ENCODE data around the gene NAPEPLD.
A peak's percentile ranks its signal among the peaks of the same experiment; 100 is the strongest.
"Not testable (repeated sequence)": the region's sequence is repeated elsewhere in the genome, so short reads cannot be mapped to it uniquely, and the experiment has no call there.

The NAPEPLD gene

GRCh38 chr7:103078226-103078625 is 70.7 kb downstream of the NAPEPLD start:
- not testable (repeated sequence) for H3K4me3 ChIP-seq (ENCODE audit: low read length in 2 of 2); H3K4me1 ChIP-seq (ENCODE audit: control insufficient read depth in 2 of 2, insufficient read depth in 1 of 2, low read depth in 1 of 2, low read length in 2 of 2); H2BK120ac ChIP-seq (ENCODE audit: low read depth, low read length); H3K27ac ChIP-seq (replicated peaks; ENCODE audit: low read length); H3K27me3 ChIP-seq (ENCODE audit: control insufficient read depth in 3 of 3, insufficient read depth in 3 of 3, low read depth in 1 of 3, low read length in 3 of 3); H2BK12ac ChIP-seq (ENCODE audit: low read length); H3K14ac ChIP-seq (ENCODE audit: low read length); H3K18ac ChIP-seq (ENCODE audit: low read length); H3K9ac ChIP-seq (ENCODE audit: low read depth, low read length, poor library complexity); H4K91ac ChIP-seq (ENCODE audit: low read depth, low read length, poor library complexity); H3K79me1 ChIP-seq (ENCODE audit: low read depth, low read length); H2AK5ac ChIP-seq (ENCODE audit: low read depth, low read length); H4K8ac ChIP-seq (ENCODE audit: low read depth, low read length); H2BK5ac ChIP-seq (ENCODE audit: low read length); H2BK15ac ChIP-seq (ENCODE audit: low read length); H3K23ac ChIP-seq (ENCODE audit: low read depth, low read length, poor library complexity); H3K9me3 ChIP-seq (replicated peaks in 1 of 2; ENCODE audit: control insufficient read depth in 2 of 2, insufficient read depth in 1 of 2, low read depth in 1 of 2, low read length in 2 of 2); H3K4me2 ChIP-seq (ENCODE audit: insufficient read depth, low read length, poor library complexity, severe bottlenecking); DNase-seq (ENCODE audit: low spot score); H3K4ac ChIP-seq (ENCODE audit: low read length); H2AFZ ChIP-seq (ENCODE audit: low read length)
- WGBS, 2 donors (ENCODE audit: extremely low coverage in 2 of 2, insufficient read length in 2 of 2, insufficient replicate concordance in 1 of 2) = no CpG with 5 or more reads among the region's 6 CpGs
- H3K36me3 ChIP-seq (replicated peaks in 1 of 2; ENCODE audit: control insufficient read depth in 2 of 2, insufficient read depth in 2 of 2, low read length in 2 of 2) = peaks cover 3 to 43% of the 10 kb centered on the region in 2 donors

GRCh38 chr7:103077318-103077717 is 71.6 kb downstream of the NAPEPLD start:
- Histone ChIP-seq H3K4me2 (ENCODE audit: insufficient read depth, low read length, poor library complexity, severe bottlenecking) (no peak overlapping the region), H2BK5ac (ENCODE audit: low read length) (no peak overlapping the region), H2BK15ac (ENCODE audit: low read length) (no peak overlapping the region), H2BK12ac (ENCODE audit: low read length) (no peak overlapping the region), H3K9me3 (replicated peaks in 1 of 2; ENCODE audit: control insufficient read depth in 2 of 2, insufficient read depth in 1 of 2, low read depth in 1 of 2, low read length in 2 of 2) (no peaks in the 10 kb centered on the region), H3K14ac (ENCODE audit: low read length) (no peak overlapping the region), H2BK120ac (ENCODE audit: low read depth, low read length) (no peak overlapping the region), H3K36me3 (replicated peaks in 1 of 2; ENCODE audit: control insufficient read depth in 2 of 2, insufficient read depth in 2 of 2, low read length in 2 of 2) (peaks cover 3 to 34% of the 10 kb centered on the region in 2 donors), H2AFZ (ENCODE audit: low read length) (no peak overlapping the region), H3K18ac (ENCODE audit: low read length) (no peak overlapping the region), H2AK5ac (ENCODE audit: low read depth, low read length) (no peak overlapping the region), H3K4me1 (ENCODE audit: control insufficient read depth in 2 of 2, insufficient read depth in 1 of 2, low read depth in 1 of 2, low read length in 2 of 2) (no peaks in the 10 kb centered on the region), H4K8ac (ENCODE audit: low read depth, low read length) (no peak overlapping the region), H3K27ac (replicated peaks; ENCODE audit: low read length) (no peak overlapping the region), H3K27me3 (ENCODE audit: control insufficient read depth in 3 of 3, insufficient read depth in 3 of 3, low read depth in 1 of 3, low read length in 3 of 3) (no peaks in the 10 kb centered on the region), H4K91ac (ENCODE audit: low read depth, low read length, poor library complexity) (no peak overlapping the region), H3K23ac (ENCODE audit: low read depth, low read length, poor library complexity) (no peak overlapping the region), H3K9ac (ENCODE audit: low read depth, low read length, poor library complexity) (no peak overlapping the region), H3K79me1 (ENCODE audit: low read depth, low read length) (peaks cover 2% of the 10 kb centered on the region), H3K4ac (ENCODE audit: low read length) (no peak overlapping the region), H3K4me3 (ENCODE audit: low read length in 2 of 2) (no peak overlapping the region)
- no CpG with 5 or more reads among the region's 3 CpGs for WGBS, 2 donors (ENCODE audit: extremely low coverage in 2 of 2, insufficient read length in 2 of 2, insufficient replicate concordance in 1 of 2)
- no peak for DNase-seq (ENCODE audit: low spot score)

DNA sequence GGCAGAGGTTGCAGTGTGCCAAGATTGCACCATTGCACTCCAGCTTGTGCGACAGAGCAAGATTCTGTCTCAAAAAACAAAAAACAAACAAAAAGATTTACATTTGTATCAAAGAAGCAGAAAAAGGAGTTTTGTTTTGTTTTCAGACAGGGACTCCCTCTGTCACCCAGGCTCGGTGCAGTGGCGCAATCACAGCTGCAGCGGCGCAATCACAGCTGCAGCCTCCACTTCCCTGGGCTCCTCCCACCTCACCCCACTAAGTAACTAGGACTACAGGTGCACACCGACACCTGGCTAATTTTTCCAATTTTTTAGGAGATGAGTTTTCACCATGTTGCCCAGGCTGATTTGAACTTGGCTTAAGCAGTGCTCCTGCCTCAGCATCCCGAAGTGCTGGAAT is 72.1 kb downstream of the NAPEPLD start:
- Histone ChIP-seq H3K4me3 (ENCODE audit: low read length in 2 of 2) (no peak overlapping the region), H3K18ac (ENCODE audit: low read length) (no peak overlapping the region), H3K36me3 (replicated peaks in 1 of 2; ENCODE audit: control insufficient read depth in 2 of 2, insufficient read depth in 2 of 2, low read length in 2 of 2) (peaks cover 3 to 31% of the 10 kb centered on the region in 2 donors), H2AK5ac (ENCODE audit: low read depth, low read length) (no peak overlapping the region), H3K79me1 (ENCODE audit: low read depth, low read length) (peaks cover 2% of the 10 kb centered on the region), H4K8ac (ENCODE audit: low read depth, low read length) (no peak overlapping the region), H3K23ac (ENCODE audit: low read depth, low read length, poor library complexity) (no peak overlapping the region), H2AFZ (ENCODE audit: low read length) (no peak overlapping the region), H3K9me3 (replicated peaks in 1 of 2; ENCODE audit: control insufficient read depth in 2 of 2, insufficient read depth in 1 of 2, low read depth in 1 of 2, low read length in 2 of 2) (no peaks in the 10 kb centered on the region), H4K91ac (ENCODE audit: low read depth, low read length, poor library complexity) (no peak overlapping the region), H3K4ac (ENCODE audit: low read length) (no peak overlapping the region), H2BK120ac (ENCODE audit: low read depth, low read length) (no peak overlapping the region), H3K9ac (ENCODE audit: low read depth, low read length, poor library complexity) (no peak overlapping the region), H2BK15ac (ENCODE audit: low read length) (no peak overlapping the region), H2BK5ac (ENCODE audit: low read length) (no peak overlapping the region), H3K4me2 (ENCODE audit: insufficient read depth, low read length, poor library complexity, severe bottlenecking) (no peak overlapping the region), H3K27ac (replicated peaks; ENCODE audit: low read length) (no peak overlapping the region), H3K27me3 (ENCODE audit: control insufficient read depth in 3 of 3, insufficient read depth in 3 of 3, low read depth in 1 of 3, low read length in 3 of 3) (no peaks in the 10 kb centered on the region), H3K14ac (ENCODE audit: low read length) (no peak overlapping the region), H2BK12ac (ENCODE audit: low read length) (no peak overlapping the region), H3K4me1 (ENCODE audit: control insufficient read depth in 2 of 2, insufficient read depth in 1 of 2, low read depth in 1 of 2, low read length in 2 of 2) (peaks cover 0 to 1% of the 10 kb centered on the region in 2 donors)
- no CpG with 5 or more reads among the region's 7 CpGs for WGBS, 2 donors (ENCODE audit: extremely low coverage in 2 of 2, insufficient read length in 2 of 2, insufficient replicate concordance in 1 of 2)
- no peak for DNase-seq (ENCODE audit: low spot score)

DNA sequence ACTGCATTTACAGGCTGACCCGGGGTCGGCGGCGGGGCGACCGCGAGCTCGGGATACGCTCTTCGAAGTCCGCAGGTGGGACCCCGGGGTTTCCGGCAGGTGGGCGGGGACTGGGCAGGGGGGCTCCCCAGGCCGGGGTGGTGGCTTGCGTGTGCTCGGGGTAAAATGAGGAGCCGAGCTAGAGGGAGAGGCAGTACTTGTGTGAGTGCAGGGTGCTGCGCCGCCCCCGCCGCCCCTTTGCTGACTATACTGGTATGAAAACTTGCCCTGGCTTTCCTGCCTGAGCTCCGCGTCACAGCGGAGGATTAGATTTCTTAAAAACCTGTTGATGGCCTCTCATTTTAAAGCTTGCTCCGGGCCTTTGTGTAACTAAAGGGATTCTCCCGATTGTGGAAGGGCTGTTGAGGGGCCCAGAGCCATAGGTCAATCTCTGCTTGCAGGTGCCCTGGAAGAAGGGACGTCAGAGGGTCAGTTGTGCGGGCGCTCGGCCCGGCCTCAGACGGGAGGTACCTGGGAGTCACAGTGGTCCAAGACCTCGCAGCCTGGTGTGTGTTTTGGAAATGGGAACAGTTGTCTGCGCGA is 73.5 kb downstream of the NAPEPLD start:
- peaks cover 0 to 1% of the 10 kb centered on the region in 2 donors for H3K4me1 ChIP-seq (ENCODE audit: control insufficient read depth in 2 of 2, insufficient read depth in 1 of 2, low read depth in 1 of 2, low read length in 2 of 2)
- peaks cover 3 to 31% of the 10 kb centered on the region in 2 donors for H3K36me3 ChIP-seq (replicated peaks in 1 of 2; ENCODE audit: control insufficient read depth in 2 of 2, insufficient read depth in 2 of 2, low read length in 2 of 2)
- H2AFZ ChIP-seq (ENCODE audit: low read length) = peak overlapping the region; percentile 91
- H3K9me3 ChIP-seq (replicated peaks in 1 of 2; ENCODE audit: control insufficient read depth in 2 of 2, insufficient read depth in 1 of 2, low read depth in 1 of 2, low read length in 2 of 2) = peaks cover 2 to 3% of the 10 kb centered on the region in 2 donors
- peak overlapping the region; percentile 75 for H3K9ac ChIP-seq (ENCODE audit: low read depth, low read length, poor library complexity)
- peak overlapping the region; percentile 2 for H2BK5ac ChIP-seq (ENCODE audit: low read length)
- no peak overlapping the region for H2BK12ac ChIP-seq (ENCODE audit: low read length)
- peak overlapping the region; percentile 95 for H3K27ac ChIP-seq (replicated peaks; ENCODE audit: low read length)
- no peak overlapping the region for H4K8ac ChIP-seq (ENCODE audit: low read depth, low read length)
- H3K4me3 ChIP-seq (ENCODE audit: low read length in 2 of 2) = peak overlapping the region; percentile 61 to 92
- WGBS, 2 donors (ENCODE audit: extremely low coverage in 2 of 2, insufficient read length in 2 of 2, insufficient replicate concordance in 1 of 2) = no CpG with 5 or more reads among the region's 36 CpGs
- no peak overlapping the region for H2AK5ac ChIP-seq (ENCODE audit: low read depth, low read length)
- H3K18ac ChIP-seq (ENCODE audit: low read length) = peak overlapping the region; percentile 38
- H3K4ac ChIP-seq (ENCODE audit: low read length) = no peak overlapping the region
- H3K14ac ChIP-seq (ENCODE audit: low read length) = no peak overlapping the region
- H2BK120ac ChIP-seq (ENCODE audit: low read depth, low read length) = no peak overlapping the region
- DNase-seq (ENCODE audit: low spot score) = peak; percentile 48
- no peak overlapping the region for H3K23ac ChIP-seq (ENCODE audit: low read depth, low read length, poor library complexity)
- no peaks in the 10 kb centered on the region for H3K27me3 ChIP-seq (ENCODE audit: control insufficient read depth in 3 of 3, insufficient read depth in 3 of 3, low read depth in 1 of 3, low read length in 3 of 3)
- peak overlapping the region; percentile 83 for H3K4me2 ChIP-seq (ENCODE audit: insufficient read depth, low read length, poor library complexity, severe bottlenecking)
- H2BK15ac ChIP-seq (ENCODE audit: low read length) = no peak overlapping the region
- H3K79me1 ChIP-seq (ENCODE audit: low read depth, low read length) = peaks cover 2% of the 10 kb centered on the region
- H4K91ac ChIP-seq (ENCODE audit: low read depth, low read length, poor library complexity) = no peak overlapping the region
